HG02763 (cell line): ENCODE data around the gene GPR146.
"Not testable (repeated sequence)": the region's sequence is repeated elsewhere in the genome, so short reads cannot be mapped to it uniquely, and the experiment has no call there.

Experiments
- ATAC-seq: cut with Tn5 transposase; IDR thresholded peaks from one replicate; pipeline ENCODE4 v1.9.1; 2021; ENCODE audit warnings: mild to moderate bottlenecking, moderate library complexity; ENCODE audit not compliant: unreplicated experiment

The GPR146 gene

GRCh38 chr7:1024876-1025742 lies 19.2 kb upstream of the GPR146 start:
- ATAC-seq = no peak

- no peak for ATAC-seq
Observed at GRCh38 chr7:1025743-1026581, 18.4 kb upstream of the GPR146 start.

DNA sequence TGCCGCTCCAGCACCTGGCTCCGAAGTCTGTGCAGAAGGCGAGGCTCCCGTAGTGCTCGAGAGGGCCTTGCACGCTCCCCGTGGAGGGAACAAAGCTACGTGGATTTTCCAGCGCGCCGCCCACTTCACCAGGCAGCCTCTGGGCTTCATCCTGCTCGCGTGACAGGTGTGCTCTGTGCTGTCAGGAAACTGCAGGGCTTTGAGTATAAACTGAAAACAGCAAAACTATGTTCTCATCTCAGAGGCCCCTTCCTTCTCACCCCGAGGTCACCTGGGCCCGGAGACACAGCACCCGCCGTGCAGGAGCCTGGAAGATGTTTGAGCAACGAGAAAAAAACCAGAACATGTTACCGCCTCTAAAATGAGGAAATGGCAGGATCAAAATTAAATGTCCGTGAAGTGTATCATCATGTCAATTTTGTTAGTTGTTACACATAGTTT lies 17.6 kb upstream of the GPR146 start:
- no peak for ATAC-seq

GRCh38 chr7:1027242-1028043 lies 16.9 kb upstream of the GPR146 start:
- peak; percentile 4 for ATAC-seq

DNA sequence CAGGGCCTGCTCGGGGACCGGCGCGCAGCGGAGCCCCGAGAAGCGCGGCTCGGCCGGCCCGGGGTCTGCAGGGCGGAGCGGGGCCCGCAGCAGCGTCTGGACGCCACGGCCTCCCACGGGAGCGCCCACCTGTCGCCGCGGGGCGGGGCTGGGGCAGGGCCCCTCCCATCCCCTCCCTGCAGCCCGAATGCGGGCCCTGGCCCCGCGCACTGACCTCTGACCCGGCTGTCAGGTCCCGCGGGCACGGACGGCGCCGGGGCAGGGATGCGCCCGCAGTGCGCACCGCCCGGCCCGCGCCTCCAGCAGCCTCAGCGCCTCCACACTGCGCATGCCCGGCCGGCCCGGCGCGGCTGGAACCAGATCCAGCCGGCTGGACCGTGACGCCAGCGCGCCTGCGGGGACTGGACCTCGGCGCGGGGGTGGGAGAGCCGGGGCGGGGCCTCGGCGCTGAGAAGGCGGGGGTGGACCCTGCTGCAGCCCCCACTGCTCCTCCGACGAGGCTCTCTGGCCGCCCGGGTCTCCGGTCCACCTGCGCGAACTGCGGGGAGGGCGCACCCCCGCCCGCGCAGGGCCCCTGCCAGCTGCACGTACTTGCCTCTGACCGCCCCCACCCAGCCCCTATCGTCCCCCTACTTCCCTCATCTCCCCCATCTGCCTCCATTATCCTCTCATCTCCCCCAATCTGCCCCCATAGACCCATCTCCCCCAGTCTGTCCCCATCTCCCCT lies 16.1 kb upstream of the GPR146 start:
- ATAC-seq = peak; percentile 55

DNA sequence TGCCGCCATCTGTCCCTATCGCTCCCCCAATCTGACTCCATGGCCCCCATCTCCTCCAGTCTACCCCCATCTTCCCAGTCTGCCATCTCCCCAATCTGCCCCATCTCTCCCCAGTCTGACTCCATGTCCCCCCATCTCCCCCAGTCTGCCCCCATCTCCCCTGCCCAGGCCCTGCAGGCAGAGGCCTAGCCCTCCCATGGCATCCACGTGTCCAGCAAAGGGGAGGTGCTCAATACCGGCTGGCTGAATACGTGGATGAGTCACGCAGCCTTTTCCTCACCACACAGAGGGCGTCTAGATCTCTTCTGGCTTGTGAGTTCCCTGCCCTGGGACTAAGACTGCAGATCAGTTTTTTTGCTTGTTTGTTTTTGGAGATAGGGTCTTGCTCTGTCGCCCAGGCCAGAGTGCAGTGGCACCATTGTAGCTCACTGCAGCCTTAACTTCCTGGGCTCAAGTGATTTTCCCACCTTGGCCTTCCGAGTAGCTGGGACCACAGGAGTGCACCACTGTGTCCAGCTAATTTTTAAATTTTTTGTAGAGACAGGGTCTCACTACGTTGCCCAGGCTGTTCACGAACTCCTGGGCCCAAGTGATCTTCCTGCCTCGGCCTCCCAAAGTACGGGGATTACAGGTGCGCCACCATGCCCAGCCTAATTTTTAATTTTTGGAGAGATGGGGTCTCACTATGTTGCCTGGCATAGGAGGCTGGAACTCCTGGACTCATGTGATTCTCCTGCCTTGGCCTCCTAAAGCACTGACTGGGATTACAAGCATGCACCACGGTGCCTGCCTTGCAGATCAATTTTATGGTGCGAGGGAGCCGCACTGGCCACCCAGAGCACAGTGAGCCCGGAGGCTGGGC lies 15.3 kb upstream of the GPR146 start:
- no peak for ATAC-seq

DNA sequence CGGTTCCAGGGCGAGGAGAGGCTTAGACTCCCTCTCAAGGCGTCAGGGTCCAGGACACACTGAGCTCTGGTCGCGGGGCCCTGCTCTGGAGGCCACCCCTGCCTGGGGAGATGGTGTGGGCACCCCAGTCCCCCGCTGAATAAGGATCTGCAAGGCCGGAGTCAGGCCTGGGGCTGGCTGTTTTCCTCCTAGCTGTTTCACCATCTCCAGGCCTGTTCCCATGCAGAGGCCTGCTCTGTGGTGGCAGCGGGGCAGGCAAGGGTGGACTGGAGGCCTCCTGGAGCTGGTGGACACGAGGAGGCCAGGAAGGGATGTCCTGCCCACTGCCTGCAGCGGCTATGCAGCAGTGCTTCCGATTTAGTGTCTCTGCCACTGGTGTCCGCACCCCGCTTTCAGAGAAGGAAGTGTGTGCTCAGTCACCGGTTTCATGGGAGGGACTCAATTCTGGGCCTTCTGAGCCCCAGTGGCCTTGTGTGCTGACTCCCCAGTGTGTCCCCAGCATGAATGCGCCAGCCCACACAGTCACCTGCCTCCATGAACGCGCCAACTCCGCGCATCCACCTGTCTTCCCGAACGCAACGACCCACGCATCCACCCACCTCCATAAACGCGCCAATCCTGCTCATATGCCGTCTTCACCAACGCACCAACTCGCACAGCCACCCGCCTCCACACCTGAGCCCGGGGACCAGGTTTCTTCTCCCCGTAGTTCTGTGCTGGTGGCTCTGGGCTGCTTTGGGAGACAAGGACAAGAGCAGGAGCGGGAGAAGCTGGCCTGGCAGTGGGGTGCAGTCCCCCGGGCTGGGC lies 14.5 kb upstream of the GPR146 start:
- ATAC-seq = no peak

GRCh38 chr7:1030444-1031070 lies 13.8 kb upstream of the GPR146 start:
- no peak for ATAC-seq

- ATAC-seq = no peak
Observed at GRCh38 chr7:1031716-1032455, 12.5 kb upstream of the GPR146 start.

GRCh38 chr7:1032536-1033181 lies 11.7 kb upstream of the GPR146 start:
- ATAC-seq = no peak

GRCh38 chr7:1033546-1034145 lies 10.7 kb upstream of the GPR146 start:
- ATAC-seq = no peak

DNA sequence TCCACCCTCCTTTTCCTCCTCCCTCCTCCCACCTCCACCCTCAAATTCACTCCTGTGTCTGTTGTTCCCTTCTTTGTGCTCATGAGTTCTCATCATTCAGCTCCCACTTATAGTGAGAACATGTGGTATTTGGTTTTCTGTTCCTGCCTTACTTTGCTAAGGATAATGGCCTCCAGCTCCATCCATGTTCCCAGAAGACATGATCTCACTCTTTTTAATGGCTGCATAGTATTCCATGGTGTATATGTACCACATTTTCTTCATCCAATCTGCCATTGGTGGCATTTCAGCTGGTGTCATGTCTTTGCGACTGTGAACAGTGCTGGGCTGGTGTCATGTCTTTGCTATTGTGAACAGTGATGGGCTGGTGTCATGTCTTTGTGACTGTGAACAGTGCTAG lies 9.6 kb upstream of the GPR146 start:
- ATAC-seq = not testable (repeated sequence)

- not testable (repeated sequence) for ATAC-seq
Observed at GRCh38 chr7:1036164-1036928, 8.0 kb upstream of the GPR146 start.

DNA sequence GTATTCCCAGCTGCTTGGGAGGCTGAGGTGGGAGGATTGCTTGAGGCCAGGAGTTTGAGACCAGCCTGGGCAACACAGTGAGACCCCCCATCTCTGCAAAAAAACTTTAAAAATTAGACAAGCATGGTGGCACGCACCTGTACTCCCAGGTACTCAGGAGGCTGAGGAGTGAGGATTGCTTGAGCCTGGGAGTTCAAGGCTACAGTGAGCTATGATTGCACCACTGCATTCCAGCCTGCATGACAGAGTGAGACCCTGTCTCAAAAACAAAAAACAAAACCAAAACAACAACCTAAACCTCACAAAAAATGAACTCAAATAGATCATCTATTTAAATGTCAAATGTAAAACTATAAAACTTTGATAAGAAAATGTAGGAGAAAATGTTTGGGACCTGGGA lies 4.1 kb upstream of the GPR146 start:
- not testable (repeated sequence) for ATAC-seq

GRCh38 chr7:1040790-1041189 lies 3.6 kb upstream of the GPR146 start:
- no peak for ATAC-seq
